ENCODE results near the gene PAMR1.
"Not testable (repeated sequence)": the region's sequence is repeated elsewhere in the genome, so short reads cannot be mapped to it uniquely, and the experiment has no call there.

PAMR1 gene

DNA sequence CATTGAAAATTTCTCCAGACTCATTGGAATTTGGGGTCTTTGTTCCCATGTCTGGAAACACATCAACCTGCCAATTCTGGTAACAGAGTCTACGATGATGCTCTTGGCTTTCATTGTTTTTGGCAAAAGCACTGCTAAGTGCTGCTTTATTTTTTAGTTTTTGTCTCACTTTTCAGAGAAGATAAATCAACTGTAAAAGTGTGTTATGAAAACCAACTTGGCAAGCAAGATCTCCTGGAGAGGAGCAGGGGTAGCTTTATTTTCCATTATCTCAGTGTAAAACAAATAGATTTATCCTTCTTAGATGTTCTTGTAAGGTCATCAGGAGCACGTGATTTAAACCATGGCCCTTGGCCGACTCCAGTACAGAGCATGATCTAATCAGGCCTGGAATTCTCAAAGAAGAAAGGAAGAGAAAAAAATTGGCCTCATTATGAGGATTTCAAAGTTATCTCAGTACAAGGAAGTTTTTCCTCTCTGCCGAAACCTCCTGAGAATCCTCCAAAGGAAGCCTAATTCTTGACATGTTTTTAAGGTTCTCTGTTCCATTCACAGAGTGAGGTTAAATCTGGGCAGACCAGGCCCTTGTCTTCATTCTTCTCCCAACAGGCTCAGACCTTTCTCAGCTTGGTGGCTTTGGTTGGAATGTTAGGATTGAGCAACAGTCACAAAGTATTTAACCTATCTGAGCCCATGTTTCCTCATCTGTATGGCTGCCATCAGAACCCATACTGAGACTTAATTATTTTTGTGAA, 16.4 kb upstream of the PAMR1 start:
- DNase-seq, result no peak

- no peak for DNase-seq
Measured at GRCh38 chr11:35540526-35540925, 15.1 kb upstream of the PAMR1 start.

GRCh38 chr11:35539781-35540281, 14.4 kb upstream of the PAMR1 start:
- no peak for DNase-seq

DNA sequence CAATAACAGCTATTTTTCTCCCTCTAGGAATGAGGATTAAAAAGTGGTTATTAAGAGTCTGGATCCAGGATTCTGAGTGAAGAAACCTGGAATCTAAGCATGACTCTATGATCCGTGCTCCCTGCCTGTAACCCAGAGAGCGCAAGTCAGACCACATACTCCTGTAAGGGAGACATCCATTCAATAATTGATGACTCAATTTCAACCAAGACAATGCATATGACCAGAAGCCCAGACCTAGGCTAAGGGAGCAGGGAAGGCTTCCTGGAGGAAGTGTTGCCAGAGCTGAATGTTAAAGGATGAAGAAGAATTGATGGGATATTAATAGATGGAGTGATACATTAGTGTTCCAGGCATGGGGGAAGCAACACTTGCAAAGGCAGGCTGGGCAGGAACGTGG, 13.8 kb upstream of the PAMR1 start:
- DNase-seq, result no peak

GRCh38 chr11:35536470-35536869, 11.1 kb upstream of the PAMR1 start:
- DNase-seq, result peak; percentile 56

DNA sequence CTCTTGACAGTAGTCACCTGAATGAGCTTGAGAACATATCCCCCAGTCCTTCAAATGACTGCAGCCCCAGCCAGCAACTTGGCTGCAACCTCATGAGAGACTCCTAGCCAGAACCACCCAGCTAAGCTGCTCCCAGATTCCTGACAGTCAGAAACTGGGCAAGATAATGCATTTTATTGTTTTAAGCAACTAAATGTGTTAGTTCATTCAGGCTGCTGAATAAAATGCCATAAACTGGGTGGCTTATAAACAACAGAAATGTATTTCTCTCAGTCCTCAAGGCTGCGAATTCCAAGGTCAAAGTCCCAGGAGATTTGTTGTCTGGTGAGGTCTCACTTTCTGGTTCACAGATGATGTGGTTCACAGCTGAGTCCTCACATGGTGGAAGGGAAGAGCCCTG, 5.8 kb upstream of the PAMR1 start:
- no peak for DNase-seq

DNA sequence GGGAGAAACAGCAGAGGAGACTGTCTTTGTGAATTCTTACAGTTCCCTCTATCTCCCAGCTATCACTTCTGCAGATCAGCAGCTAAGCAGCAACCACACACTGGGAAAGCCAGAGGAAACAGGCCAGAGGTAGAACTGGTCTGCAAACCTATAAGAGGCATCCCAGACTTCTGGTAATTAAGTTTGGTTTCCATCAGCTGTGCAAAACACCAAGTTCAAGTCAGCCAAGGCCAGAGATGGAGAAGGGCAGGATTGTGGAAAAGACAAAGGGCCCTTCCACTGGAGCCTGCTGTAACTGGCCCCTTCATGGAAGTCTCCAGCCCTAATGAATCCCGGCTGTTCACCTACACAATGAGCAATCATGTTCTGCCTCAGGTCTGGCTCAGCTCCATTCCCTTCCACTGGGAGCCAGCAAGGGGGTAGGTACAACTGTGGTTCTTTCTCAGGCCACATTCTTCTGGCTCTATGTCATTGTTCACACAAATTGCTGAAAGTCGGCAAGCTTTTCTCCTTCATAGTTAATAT, 4.6 kb upstream of the PAMR1 start:
- DNase-seq, result no peak

DNA sequence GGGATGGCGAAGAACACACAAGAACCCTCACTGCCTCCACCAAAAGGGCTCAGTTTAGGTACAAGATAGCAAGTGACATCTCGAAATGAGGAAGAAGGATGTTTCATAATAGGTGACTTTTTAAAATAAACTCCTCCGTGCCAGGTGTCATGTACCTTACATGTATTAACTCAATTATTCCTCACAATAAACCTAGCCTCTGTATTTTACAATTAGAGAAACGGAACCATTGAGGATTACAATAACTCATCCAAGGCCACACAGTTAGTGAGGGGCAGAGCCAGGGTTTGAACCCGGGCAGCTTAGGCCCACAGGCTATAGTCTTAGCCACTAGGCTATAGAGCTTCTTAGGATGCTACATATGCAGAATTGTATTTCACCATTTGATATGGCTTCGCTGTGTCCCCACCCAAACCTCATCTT, 965 bp upstream of the PAMR1 start:
- DNase-seq, result peak; percentile 4

- no peak for DNase-seq
Measured at GRCh38 chr11:35524780-35525179, 636 bp downstream of the PAMR1 start.

DNA sequence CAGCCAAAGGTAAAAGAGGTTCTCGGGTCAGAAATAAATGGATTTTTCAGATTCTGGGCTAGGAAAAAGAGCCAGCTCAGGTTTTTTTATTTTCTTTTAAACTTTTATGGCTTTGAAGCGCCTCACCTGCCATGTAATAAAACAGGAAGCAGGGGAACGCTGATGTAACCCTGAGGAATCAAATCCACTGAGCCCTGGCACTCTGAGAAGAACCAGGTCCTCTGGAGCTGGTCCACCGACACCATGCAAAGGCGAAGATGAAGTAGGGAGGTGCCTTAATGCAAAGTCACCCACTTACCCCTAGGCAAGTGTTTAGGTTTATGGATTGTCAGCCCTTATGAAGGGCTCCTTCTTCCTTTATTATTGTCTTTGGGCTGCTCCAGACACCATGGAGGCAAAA, 1.6 kb downstream of the PAMR1 start:
- DNase-seq, result no peak

- no peak for DNase-seq
Measured at GRCh38 chr11:35523331-35523768, 2.1 kb downstream of the PAMR1 start.

GRCh38 chr11:35522091-35522490, 3.3 kb downstream of the PAMR1 start:
- DNase-seq, result not testable (repeated sequence)

DNA sequence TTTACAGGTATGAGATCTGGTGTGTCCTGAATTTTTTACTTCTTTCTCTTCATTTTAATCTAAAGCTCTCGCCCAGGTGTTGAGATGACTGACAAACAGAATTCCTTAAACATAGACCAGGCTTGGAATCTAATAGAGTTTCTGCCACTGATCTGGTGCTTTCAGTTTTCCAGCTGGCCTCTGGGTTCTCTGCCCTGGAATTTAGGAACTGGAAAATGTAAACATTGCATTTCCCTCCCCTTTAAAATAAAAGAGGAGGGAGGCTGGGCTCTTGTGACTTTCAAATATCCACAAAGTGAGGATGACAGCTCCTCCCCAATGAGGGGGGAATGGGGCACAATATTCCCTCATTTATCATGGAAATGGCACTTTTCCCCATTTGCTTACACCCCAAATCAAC, 5.0 kb downstream of the PAMR1 start:
- no peak for DNase-seq

DNA sequence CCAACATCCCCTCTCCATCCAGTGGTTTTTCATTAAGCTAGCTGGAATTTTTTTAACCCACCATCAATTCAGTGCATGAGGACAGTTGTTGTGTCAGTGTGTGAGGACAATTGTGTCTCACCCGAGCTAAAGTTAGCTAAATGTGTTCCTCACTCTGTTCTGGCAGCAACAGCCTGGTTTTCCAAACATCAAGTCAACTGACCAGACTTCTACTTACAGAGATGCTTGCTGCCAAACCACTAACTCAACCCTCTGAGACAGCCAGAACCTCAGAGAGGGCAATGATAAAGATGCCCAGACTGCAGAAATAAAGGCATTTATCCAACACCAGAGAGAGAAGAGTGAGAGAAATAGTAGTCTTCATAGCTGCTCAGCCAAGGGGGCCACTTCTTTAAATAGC, 6.7 kb downstream of the PAMR1 start:
- no peak for DNase-seq

- DNase-seq, result no peak
Measured at GRCh38 chr11:35517481-35517880, 7.9 kb downstream of the PAMR1 start.

DNA sequence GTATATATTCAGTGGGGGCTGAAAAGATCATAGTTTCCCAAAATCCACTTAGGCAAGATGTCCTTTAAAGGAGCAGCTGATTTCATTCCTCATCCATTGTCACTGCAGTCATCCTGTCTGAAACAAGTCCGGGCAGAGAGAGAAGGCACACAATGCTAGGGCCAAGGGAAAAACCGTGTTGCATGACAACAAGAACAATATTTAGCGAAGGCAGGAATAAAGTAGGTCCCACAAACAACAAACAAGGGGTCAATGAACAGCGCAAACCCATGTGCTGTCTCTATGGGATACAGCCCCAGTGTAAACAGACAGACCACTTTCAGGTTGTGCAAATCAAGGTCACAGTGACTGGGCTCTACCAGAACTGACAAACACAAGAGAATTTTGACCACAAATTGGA, 9.0 kb downstream of the PAMR1 start:
- no peak for DNase-seq

DNA sequence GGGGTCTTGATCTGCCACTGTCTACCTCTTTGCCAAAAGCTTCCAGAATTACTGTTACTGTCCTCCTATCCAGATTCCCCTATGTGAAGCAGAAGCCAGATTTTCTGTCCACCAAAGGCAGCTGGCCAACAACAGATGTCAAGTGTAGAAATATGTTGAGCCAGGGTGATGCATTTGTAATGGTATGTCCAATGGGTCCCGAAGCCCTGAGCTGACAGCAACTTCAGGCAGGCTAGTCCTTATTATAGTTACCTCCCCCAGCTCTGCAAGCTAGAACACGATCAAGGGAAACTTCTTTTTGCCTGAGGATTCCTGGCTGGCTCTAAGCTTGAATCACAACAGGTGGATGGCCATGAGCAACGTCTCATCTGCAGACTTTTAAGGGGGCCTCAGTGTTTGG, 10.2 kb downstream of the PAMR1 start:
- no peak for DNase-seq

DNA sequence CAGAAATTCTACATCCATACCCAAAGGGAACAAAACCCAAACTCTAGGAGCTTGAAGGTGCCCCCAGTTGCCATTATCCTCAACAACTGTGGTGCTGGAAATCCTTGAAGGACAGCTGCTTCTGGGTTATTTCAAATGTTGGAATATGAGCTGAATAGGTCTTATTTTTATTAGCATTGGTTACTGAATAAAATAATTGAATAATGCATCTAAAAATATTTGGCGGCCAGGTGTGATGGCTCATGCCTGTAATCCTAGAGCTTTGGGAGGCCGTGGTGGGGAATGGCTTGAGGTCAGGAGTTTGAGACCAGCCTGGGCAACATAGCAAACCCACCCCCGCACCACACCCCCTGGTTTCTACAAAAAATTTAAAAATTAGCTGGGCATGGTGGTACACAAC, 10.9 kb downstream of the PAMR1 start:
- DNase-seq, result no peak

GRCh38 chr11:35511666-35512065, 13.8 kb downstream of the PAMR1 start:
- DNase-seq, result no peak

DNA sequence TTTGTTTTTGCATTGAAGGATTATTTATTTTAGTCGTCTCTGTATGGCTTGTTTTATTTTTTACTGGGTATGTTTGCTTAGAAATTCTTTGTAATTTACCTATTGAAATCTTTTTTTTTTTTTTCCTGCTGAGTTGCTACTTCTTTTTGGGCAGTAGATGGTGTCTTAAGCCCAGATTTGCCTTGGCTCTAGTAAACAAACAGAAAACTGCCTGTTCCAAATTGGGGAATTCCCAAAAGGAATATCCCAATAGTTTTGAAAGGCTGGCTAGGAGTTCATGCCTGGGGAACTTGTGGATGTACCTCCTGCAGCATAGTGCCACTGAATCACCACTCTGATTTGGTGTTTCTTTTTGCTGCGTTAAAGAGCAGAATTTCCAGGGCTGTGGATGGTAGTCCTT, 17.7 kb downstream of the PAMR1 start:
- DNase-seq, result no peak

DNA sequence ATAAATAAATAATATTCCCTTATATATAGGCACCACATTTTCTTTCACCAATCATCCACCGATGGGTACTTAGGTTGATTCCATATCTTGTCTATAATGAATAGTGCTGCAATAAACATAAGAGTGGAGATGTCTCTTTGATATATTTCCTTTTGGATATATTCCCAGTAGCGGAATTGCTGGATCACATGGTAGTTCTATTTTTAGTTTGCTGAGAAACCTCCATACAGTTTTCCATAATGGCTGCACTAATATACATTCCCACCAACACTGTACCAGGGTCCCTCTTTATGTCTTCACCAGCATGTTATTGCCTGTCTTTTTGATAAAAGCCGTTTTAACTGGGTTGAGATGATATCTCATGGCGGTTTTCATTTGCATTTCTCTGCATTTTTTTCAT, 23.6 kb downstream of the PAMR1 start:
- DNase-seq, result no peak

DNA sequence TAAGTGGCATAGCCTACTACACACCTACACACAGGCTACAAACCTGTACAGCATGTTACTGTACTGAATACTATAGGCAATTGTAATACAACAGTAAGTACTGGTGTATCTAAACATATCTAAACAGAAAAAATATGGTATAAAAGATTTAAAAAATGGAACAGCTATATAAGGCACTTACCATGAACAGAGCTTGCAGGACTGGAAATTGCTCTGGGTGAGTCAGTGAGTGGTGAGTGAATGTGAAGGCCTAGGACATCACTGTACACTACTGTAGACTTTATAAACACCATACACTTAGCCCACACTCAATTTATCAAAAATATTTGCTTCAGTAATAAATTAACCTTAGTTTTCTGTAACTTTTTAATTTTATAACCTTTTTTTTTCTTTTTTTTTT, 24.7 kb downstream of the PAMR1 start:
- DNase-seq, result no peak

DNA sequence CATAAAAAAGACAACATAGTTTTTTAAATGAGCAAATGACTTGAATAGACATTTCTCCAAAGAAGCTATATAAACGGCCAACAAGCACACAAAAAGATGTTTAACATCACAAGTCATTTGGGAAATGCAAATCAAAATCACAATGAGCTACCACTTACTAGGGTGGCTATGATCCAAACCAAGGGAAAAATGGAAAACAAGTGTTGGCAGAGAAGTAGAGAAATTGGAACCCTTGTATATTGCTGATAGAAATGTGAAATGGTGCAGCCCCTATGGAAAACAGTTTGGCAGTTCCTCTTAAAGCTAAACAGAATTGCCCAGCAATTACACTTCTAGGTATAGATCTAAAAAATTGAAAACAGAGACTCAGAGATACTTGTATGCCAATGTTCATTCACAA, 29.0 kb downstream of the PAMR1 start:
- no peak for DNase-seq

DNA sequence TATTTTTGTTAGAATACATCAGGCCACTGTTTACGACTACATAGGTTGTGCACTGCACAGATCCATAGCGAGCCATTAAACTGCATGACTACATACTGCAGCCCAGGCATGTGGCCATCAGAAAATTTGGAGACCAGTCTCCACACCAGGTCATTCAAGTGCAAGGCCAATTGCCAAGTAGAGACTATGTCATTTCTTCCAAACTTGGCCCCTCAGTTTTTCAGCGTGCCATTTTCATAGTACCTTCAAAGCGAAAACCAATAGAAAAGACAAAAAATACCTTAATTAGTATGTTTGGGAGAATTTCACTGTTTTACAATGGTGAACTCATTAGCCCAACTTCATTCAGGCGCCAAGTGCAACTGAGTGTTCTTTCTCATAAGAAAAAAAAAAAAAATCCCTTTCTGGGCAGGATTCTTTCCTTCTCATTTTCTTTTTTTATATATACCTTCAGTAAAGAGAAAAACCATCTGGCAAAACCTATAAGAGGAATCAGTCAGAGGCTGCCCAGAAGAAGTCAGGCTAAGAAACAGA, 30.4 kb downstream of the PAMR1 start:
- no peak for DNase-seq

Data from NCI-H526 treated with DMSO at 0.1 percent for 48 hours (cell line).